Stomach smooth muscle (tissue), 2 donors: ENCODE measurements around the gene LRP2BP.
"Not testable (repeated sequence)": the region's sequence is repeated elsewhere in the genome, so short reads cannot be mapped to it uniquely, and the experiment has no call there.

ENCODE experiments used
- H3K27ac ChIP-seq: one replicate; pipeline ENCODE4 v1.7.0; 2013; ENCODE audit warnings: mild to moderate bottlenecking, low read length, inconsistent platforms
- H3K27me3 ChIP-seq, 2 donors: one replicate each; pipeline ENCODE4 v1.7.0; 2013; ENCODE audit warnings: low read length in 2 of 2; ENCODE audit not compliant: insufficient read depth in 2 of 2, control insufficient read depth in 1 of 2
- H3K36me3 ChIP-seq, 2 donors: one replicate each; pipeline ENCODE4 v1.7.0; 2013; ENCODE audit warnings: low read length in 2 of 2; ENCODE audit not compliant: control insufficient read depth in 2 of 2, insufficient read depth in 2 of 2
- H3K4me1 ChIP-seq: one replicate; pipeline ENCODE4 v1.7.0; 2013; ENCODE audit warnings: low read length; ENCODE audit not compliant: control insufficient read depth, insufficient read depth
- H3K4me3 ChIP-seq, 2 donors: one replicate each; pipeline ENCODE4 v1.7.0; 2013; ENCODE audit warnings: low read length in 2 of 2
- H3K9ac ChIP-seq, 2 donors: one replicate each; pipeline ENCODE4 v1.7.0; 2013; ENCODE audit warnings: low read length in 2 of 2, mild to moderate bottlenecking in 1 of 2
- H3K9me3 ChIP-seq, 2 donors: one replicate each; pipeline ENCODE4 v1.7.0; 2013; ENCODE audit warnings: low read length in 2 of 2; ENCODE audit not compliant: control insufficient read depth in 2 of 2
- donor health status: healthy.
- donor health status: Pancreatic carcinoma.

The LRP2BP gene

DNA sequence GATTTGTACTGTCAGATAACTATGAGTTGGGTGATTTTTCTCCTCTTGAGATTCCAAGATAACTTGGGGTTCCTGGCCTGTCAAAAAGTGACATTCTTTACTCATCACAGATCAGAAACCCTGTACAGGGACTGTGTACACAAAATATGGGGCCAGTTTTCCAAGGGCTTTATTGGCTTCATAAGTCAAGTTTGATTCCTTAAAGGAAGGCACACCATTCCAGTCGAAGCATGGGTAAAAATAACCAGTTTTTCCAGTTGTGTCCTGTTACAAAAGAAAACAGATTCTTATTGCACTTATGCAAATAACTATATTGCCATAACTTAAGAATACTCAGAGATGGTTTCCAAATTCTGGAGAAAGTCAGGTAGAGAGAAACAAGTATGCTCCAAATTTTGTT, 70.0 kb downstream of the LRP2BP start:
- not testable (repeated sequence) for H3K9ac ChIP-seq, H3K27me3 ChIP-seq, H3K27ac ChIP-seq, H3K9me3 ChIP-seq, H3K4me1 ChIP-seq, H3K36me3 ChIP-seq, H3K4me3 ChIP-seq

DNA sequence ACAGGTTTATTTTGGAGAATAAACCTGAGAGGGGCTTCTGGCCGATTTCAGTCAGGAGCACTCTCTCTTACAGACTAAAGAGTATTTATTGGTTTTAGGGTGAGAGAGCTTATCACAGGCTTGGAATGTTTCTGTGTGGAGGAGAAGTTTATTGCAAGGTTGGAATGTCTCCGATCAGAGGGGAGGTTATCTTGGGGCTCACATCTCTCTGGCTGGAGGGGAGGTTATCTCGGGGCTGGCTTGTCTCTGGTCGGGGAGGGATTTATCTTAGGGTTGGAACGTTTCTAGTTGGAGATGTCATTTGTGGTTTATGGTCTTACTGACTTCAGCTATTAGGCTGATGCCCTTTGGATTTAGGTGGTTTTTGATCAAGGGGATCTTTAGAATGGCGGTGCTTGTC, 71.4 kb downstream of the LRP2BP start:
- not testable (repeated sequence) for H3K27me3 ChIP-seq, H3K9me3 ChIP-seq, H3K36me3 ChIP-seq, H3K27ac ChIP-seq, H3K9ac ChIP-seq, H3K4me1 ChIP-seq, H3K4me3 ChIP-seq

DNA sequence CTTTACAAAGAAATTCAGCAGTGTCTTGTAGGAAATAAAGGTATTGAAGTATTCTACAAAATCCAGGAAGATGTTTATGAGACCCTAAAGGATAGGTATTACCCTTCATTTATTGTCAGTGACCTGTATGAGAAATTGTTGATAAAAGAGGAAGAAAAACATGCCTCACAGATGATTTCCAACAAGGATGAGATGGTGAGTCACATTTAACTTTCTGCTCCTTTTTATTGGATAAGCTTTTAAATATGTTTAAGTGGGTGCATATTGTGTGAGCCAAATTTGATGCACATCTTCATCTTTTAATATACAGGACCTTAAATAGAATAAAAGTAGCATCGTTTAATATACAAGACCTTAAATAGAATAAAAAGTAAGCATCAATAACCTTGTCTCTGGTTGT, 72.1 kb downstream of the LRP2BP start:
- no peaks in the 10 kb centered on the region for H3K4me1 ChIP-seq
- no peaks in the 10 kb centered on the region for H3K36me3 ChIP-seq
- H3K9me3 ChIP-seq, result no peaks in the 10 kb centered on the region
- H3K4me3 ChIP-seq, result no peak overlapping the region
- H3K9ac ChIP-seq, result no peak overlapping the region
- no peaks in the 10 kb centered on the region for H3K27me3 ChIP-seq
- H3K27ac ChIP-seq, result no peak overlapping the region

DNA sequence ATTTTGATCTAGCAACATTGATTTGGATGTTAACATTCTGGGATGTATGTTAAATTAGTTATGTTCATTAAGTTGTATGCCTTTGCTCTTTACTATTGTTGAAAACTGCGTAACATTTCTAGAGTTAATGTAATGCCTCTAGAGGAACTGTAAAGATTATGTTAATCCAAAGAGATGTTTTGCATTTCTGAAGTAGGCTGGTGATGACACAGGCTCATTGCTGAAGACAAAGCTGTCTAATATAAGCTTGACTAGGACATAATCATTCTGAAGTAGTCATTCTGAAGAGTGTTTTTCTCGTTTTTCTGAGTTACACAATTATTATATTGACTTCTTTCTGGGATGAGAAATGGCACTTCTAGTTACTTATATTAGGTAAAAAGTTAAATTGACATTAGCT, 72.9 kb downstream of the LRP2BP start:
- Histone ChIP-seq H3K4me3 (no peak overlapping the region), H3K4me1 (no peaks in the 10 kb centered on the region), H3K9ac (no peak overlapping the region), H3K27me3 (no peaks in the 10 kb centered on the region), H3K36me3 (no peaks in the 10 kb centered on the region), H3K27ac (no peak overlapping the region), H3K9me3 (no peaks in the 10 kb centered on the region)

DNA sequence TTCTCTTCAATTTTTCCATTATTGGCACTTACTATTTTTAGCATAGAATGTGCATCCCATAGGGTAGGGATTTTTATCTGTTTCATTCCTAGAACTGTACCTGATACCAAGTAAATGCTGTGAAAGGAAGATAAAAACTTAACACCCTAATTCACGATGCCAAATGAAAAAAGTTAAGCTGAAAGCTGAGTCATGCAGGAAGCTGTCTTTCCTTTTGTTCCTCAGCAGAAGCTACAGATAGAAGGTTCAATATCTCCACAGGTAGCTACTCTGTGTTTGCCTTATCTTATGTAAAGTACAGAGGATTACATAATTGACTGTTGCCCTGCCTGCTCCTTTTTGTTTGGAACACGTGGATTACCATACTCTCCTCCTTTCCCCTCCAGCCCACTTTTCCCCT, 77.0 kb downstream of the LRP2BP start:
- Histone ChIP-seq H3K36me3 (no peaks in the 10 kb centered on the region), H3K4me3 (no peak overlapping the region), H3K27ac (no peak overlapping the region), H3K9me3 (no peaks in the 10 kb centered on the region), H3K9ac (no peak overlapping the region), H3K27me3 (no peaks in the 10 kb centered on the region), H3K4me1 (no peaks in the 10 kb centered on the region)

DNA sequence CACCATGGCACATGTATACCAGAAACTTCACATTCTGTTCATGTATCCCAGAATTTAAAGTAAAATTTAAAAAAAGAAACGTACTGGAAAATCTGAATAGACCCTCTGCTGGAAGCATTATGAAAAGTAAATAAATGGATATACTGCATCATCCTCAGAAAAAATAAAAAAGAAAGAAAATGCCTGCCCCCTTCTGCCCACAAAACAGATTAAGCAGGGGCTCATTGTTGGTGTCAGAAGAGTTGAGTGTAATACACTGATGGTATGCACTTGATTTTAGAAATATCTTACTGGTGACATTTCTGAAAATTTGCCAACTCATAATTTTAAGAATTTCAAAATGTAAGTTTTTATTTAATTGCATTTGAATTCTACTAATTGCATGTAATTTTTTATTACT, 77.8 kb downstream of the LRP2BP start:
- Histone ChIP-seq H3K9me3 (no peaks in the 10 kb centered on the region), H3K4me3 (no peak overlapping the region), H3K27me3 (no peaks in the 10 kb centered on the region), H3K27ac (no peak overlapping the region), H3K4me1 (no peaks in the 10 kb centered on the region), H3K36me3 (no peaks in the 10 kb centered on the region), H3K9ac (no peak overlapping the region)

DNA sequence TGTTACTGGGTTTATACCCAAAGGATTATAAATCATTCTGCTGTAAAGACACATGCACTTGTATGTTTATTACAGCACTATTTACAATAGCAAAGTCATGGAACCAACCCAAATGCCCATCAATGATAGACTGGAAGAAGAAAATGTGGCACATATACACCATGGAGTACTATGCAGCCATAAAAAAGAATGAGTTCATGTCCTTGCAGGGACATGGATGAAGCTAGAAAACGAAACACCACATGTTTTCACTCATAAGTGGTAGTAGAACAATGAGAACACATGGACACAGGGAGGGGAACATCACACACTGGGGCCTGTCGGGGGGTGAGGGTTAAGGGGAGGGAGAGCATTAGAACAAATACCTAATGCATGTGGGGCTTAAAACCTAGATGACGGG, 78.3 kb downstream of the LRP2BP start:
- H3K27me3 ChIP-seq, H3K9me3 ChIP-seq, H3K4me3 ChIP-seq, H3K4me1 ChIP-seq, H3K36me3 ChIP-seq, H3K27ac ChIP-seq, H3K9ac ChIP-seq: not testable (repeated sequence)
